Hematopoietic multipotent progenitor cell treated with erythropoietin and hydrocortisone succinate and interleukin-3 and kit ligand, for 15 days (in vitro differentiated cells): ENCODE data around the gene NUTM2B.
"Not testable (repeated sequence)": the region's sequence is repeated elsewhere in the genome, so short reads cannot be mapped to it uniquely, and the experiment has no call there.

ENCODE experiments used
- DNase-seq: peaks from one replicate; pipeline ENCODE4 v3.0.0-alpha.2; 2015; ENCODE audit warnings: low spot score

NUTM2B gene

GRCh38 chr10:79702927-79703326 is at the start of gene NUTM2B:
Gene NUTM2B, plus strand, starts transcription at chr10:79703227. Its CDS starts 383 bp downstream, at chr10:79703610.
- not testable (repeated sequence) for DNase-seq

- DNase-seq: not testable (repeated sequence)
Observed at GRCh38 chr10:79663287-79663686, 39.7 kb upstream of the NUTM2B start.

- not testable (repeated sequence) for DNase-seq
Observed at GRCh38 chr10:79664686-79665085, 38.3 kb upstream of the NUTM2B start.

GRCh38 chr10:79669248-79669788 is 33.7 kb upstream of the NUTM2B start:
- not testable (repeated sequence) for DNase-seq

GRCh38 chr10:79674878-79675277 is 28.1 kb upstream of the NUTM2B start:
- DNase-seq: not testable (repeated sequence)

- DNase-seq: not testable (repeated sequence)
Observed at GRCh38 chr10:79683026-79683883, 19.8 kb upstream of the NUTM2B start.

- not testable (repeated sequence) for DNase-seq
Observed at GRCh38 chr10:79683884-79684720, 18.9 kb upstream of the NUTM2B start.

- peak; percentile 57 for DNase-seq
Observed at GRCh38 chr10:79685044-79685685, 17.9 kb upstream of the NUTM2B start.

GRCh38 chr10:79686595-79686994 is 16.4 kb upstream of the NUTM2B start:
- not testable (repeated sequence) for DNase-seq

GRCh38 chr10:79687406-79688150 is 15.4 kb upstream of the NUTM2B start:
- DNase-seq: not testable (repeated sequence)

- not testable (repeated sequence) for DNase-seq
Observed at GRCh38 chr10:79688798-79689197, 14.2 kb upstream of the NUTM2B start.

- not testable (repeated sequence) for DNase-seq
Observed at GRCh38 chr10:79696596-79696995, 6.4 kb upstream of the NUTM2B start.

- DNase-seq: not testable (repeated sequence)
Observed at GRCh38 chr10:79697141-79697540, 5.9 kb upstream of the NUTM2B start.

GRCh38 chr10:79700381-79700944 is 2.6 kb upstream of the NUTM2B start:
- DNase-seq: not testable (repeated sequence)

GRCh38 chr10:79707017-79707416 is 4.0 kb downstream of the NUTM2B start:
- DNase-seq: not testable (repeated sequence)

GRCh38 chr10:79714976-79715375 is 11.9 kb downstream of the NUTM2B start:
- DNase-seq: not testable (repeated sequence)

GRCh38 chr10:79716917-79717579 is 14.0 kb downstream of the NUTM2B start:
- DNase-seq: not testable (repeated sequence)

- not testable (repeated sequence) for DNase-seq
Observed at GRCh38 chr10:79720000-79720399, 17.0 kb downstream of the NUTM2B start.

GRCh38 chr10:79726620-79727019 is 23.6 kb downstream of the NUTM2B start:
- not testable (repeated sequence) for DNase-seq

GRCh38 chr10:79744844-79745243 is 41.8 kb downstream of the NUTM2B start:
- DNase-seq: peak; percentile 53
